Measurements from ENCODE around the gene TBC1D22A.
A peak's percentile ranks its signal among the peaks of the same experiment; 100 is the strongest.

- TF ChIP-seq, protein P1, sequence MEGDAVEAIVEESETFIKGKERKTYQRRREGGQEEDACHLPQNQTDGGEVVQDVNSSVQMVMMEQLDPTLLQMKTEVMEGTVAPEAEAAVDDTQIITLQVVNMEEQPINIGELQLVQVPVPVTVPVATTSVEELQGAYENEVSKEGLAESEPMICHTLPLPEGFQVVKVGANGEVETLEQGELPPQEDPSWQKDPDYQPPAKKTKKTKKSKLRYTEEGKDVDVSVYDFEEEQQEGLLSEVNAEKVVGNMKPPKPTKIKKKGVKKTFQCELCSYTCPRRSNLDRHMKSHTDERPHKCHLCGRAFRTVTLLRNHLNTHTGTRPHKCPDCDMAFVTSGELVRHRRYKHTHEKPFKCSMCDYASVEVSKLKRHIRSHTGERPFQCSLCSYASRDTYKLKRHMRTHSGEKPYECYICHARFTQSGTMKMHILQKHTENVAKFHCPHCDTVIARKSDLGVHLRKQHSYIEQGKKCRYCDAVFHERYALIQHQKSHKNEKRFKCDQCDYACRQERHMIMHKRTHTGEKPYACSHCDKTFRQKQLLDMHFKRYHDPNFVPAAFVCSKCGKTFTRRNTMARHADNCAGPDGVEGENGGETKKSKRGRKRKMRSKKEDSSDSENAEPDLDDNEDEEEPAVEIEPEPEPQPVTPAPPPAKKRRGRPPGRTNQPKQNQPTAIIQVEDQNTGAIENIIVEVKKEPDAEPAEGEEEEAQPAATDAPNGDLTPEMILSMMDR (IDR thresholded peaks at IDR 0.05) = peak in 1 of 6 experiments; percentile 32
- no peak for TF ChIP-seq POLR2A (IDR thresholded peaks at IDR 0.05)
Measured at GRCh38 chr22:46996595-46997310, 234.3 kb downstream of the TBC1D22A start.
